DMS153 treated with DMSO at 0.1 percent for 48 hours (cell line): ENCODE measurements around the gene TLX1.

ENCODE experiments used
- DNase-seq: peaks from one replicate; lab custom pipeline; 2025; ENCODE audit not compliant: unreplicated experiment; lab: John Stamatoyannopoulos, UW

The TLX1 gene

GRCh38 chr10:101133489-101134298, 2.6 kb downstream of the TLX1 start:
- no peak for DNase-seq

- no peak for DNase-seq
Observed at GRCh38 chr10:101134299-101135127, 3.4 kb downstream of the TLX1 start.

- no peak for DNase-seq
Observed at GRCh38 chr10:101135141-101136006, 4.3 kb downstream of the TLX1 start.

- no peak for DNase-seq
Observed at GRCh38 chr10:101136007-101136707, 5.1 kb downstream of the TLX1 start.

GRCh38 chr10:101136708-101137121, 5.6 kb downstream of the TLX1 start:
- no peak for DNase-seq

GRCh38 chr10:101137271-101137670, 6.2 kb downstream of the TLX1 start:
- DNase-seq = no peak

GRCh38 chr10:101138788-101139420, 7.8 kb downstream of the TLX1 start:
- DNase-seq = no peak

- no peak for DNase-seq
Observed at GRCh38 chr10:101139421-101139911, 8.4 kb downstream of the TLX1 start.

- DNase-seq = no peak
Observed at GRCh38 chr10:101140084-101140949, 9.2 kb downstream of the TLX1 start.

GRCh38 chr10:101140950-101141615, 10.0 kb downstream of the TLX1 start:
- no peak for DNase-seq

GRCh38 chr10:101141616-101142532, 10.8 kb downstream of the TLX1 start:
- DNase-seq = peak; percentile 74

GRCh38 chr10:101142533-101143344, 11.6 kb downstream of the TLX1 start:
- no peak for DNase-seq

GRCh38 chr10:101143345-101143630, 12.2 kb downstream of the TLX1 start:
- no peak for DNase-seq

GRCh38 chr10:101144053-101144452, 13.0 kb downstream of the TLX1 start:
- DNase-seq = no peak

GRCh38 chr10:101145145-101145544, 14.0 kb downstream of the TLX1 start:
- no peak for DNase-seq

- DNase-seq = no peak
Observed at GRCh38 chr10:101145750-101146391, 14.8 kb downstream of the TLX1 start.
